GM12878 (cell line): ENCODE results near the gene SLC22A12. TPM values are rescaled to one million over a fixed set of nuclear protein-coding genes. Genes with fewer than 3 reads are reported as not detected.

Experiments
- ATAC-seq: fragments of 200-7000 bp; cut with Tn5 transposase; 3 replicates; pipeline ENCODE4 v1.9.1; 2020; ENCODE audit warnings: mild to moderate bottlenecking, moderate library complexity
- BruUV-seq: library from RNA; stranded (reverse); fragments of 400-500 nt; replicated peaks from 2 replicates; lab custom pipeline; 2021; lab: Mats Ljungman, UMichigan
- CTCF ChIA-PET: fragments of 300-600 bp; sonication (Branson Sonifier 250); formaldehyde crosslinking; extraction: SDS; loops from one replicate; lab custom pipeline; 2021; ENCODE audit warnings: inconsistent platforms; lab: Yijun Ruan, JAX
- POLR2A ChIA-PET: fragments of 350-600 bp; formaldehyde crosslinking; extraction: SDS; loops from one replicate; lab custom pipeline; 2021; ENCODE audit warnings: inconsistent platforms; lab: Charles Lee
- RAD21 ChIA-PET: fragments of 300-600 bp; sonication (Branson Sonifier 250); formaldehyde crosslinking; loops from one replicate; lab custom pipeline; 2023; ENCODE audit warnings: antibody characterized with exemption; ENCODE audit not compliant: unreplicated experiment; lab: Charles Lee
- SMC1A ChIA-PET: fragments of 300-600 bp; sonication (Branson Sonifier 250); formaldehyde crosslinking; loops from one replicate; lab custom pipeline; 2023; ENCODE audit not compliant: unreplicated experiment, uncharacterized antibody; lab: Charles Lee
- DNase-seq: peaks from one replicate; pipeline ENCODE4 v3.0.0-alpha.2; 2011; ENCODE audit warnings: low read depth, low spot score
- FAIRE-seq: peaks from 3 replicates; lab custom pipeline; 2011; peaks lifted over from hg19 to GRCh38; lab: Jason Lieb, UNC
- H2AFZ ChIP-seq: 2 replicates; pipeline ENCODE4 v1.6.0; 2011; ENCODE audit warnings: low read depth, low read length, control low read depth; ENCODE audit not compliant: control insufficient read depth
- H3K27ac ChIP-seq: 2 replicates; pipeline ENCODE4 v1.5.1; 2011; ENCODE audit warnings: control low read depth; ENCODE audit not compliant: control insufficient read depth, insufficient read depth
- H3K27me3 ChIP-seq, 2 experiments: replicated peaks in 1 of 2; 2 replicates each; pipeline versions ENCODE4 v1.6.0 to v1.6.1; 2011; ENCODE audit warnings: low read length in 1 of 2; ENCODE audit not compliant: control insufficient read depth in 2 of 2, insufficient read depth in 2 of 2
- H3K36me3 ChIP-seq, 2 experiments: 2 replicates each; pipeline ENCODE4 v1.5.1; 2011; ENCODE audit warnings: low read length in 1 of 2; ENCODE audit not compliant: control insufficient read depth in 2 of 2, insufficient read depth in 2 of 2
- H3K4me1 ChIP-seq: 2 replicates; pipeline ENCODE4 v1.6.1; 2011; ENCODE audit warnings: mild to moderate bottlenecking, low read length, moderate library complexity, mixed read lengths; ENCODE audit not compliant: control insufficient read depth, insufficient read depth
- H3K4me2 ChIP-seq: 2 replicates; pipeline ENCODE4 v1.6.0; 2011; ENCODE audit warnings: control low read depth; ENCODE audit not compliant: control insufficient read depth, insufficient read depth
- H3K4me3 ChIP-seq: fragments of 200-600 bp; sonication (generic); 2 replicates; pipeline ENCODE4 v1.5.1; 2016
- H3K79me2 ChIP-seq: 2 replicates; pipeline ENCODE4 v1.6.0; 2011; ENCODE audit warnings: low read length; ENCODE audit not compliant: control insufficient read depth, insufficient read depth
- H3K9ac ChIP-seq: 2 replicates; pipeline ENCODE4 v1.8.0; 2011; ENCODE audit warnings: low read length, control low read depth, mixed read lengths; ENCODE audit not compliant: control insufficient read depth, insufficient read depth
- H3K9me3 ChIP-seq: replicated peaks from 3 replicates; pipeline ENCODE4 v1.5.1; 2011; ENCODE audit warnings: mild to moderate bottlenecking, low read length; ENCODE audit not compliant: control insufficient read depth, insufficient read depth
- H4K20me1 ChIP-seq: 2 replicates; pipeline ENCODE4 v1.6.0; 2011; ENCODE audit not compliant: control insufficient read depth, insufficient read depth
- CHD2 ChIP-seq: IDR thresholded peaks from 2 replicates; pipeline ENCODE4 v1.6.1; 2011; ENCODE audit warnings: low read depth, low read length, improper control_type of control experiment, borderline replicate concordance
- CHD4 ChIP-seq: fragments of 200-600 bp; sonication (generic); IDR thresholded peaks from 2 replicates; pipeline ENCODE4 v1.6.1; 2016; ENCODE audit warnings: mild to moderate bottlenecking
- EED ChIP-seq: sonication (generic); IDR thresholded peaks from 2 replicates; pipeline ENCODE4 v1.6.1; 2016; ENCODE audit warnings: antibody characterized with exemption, low read depth
- HDGF ChIP-seq: fragments of 450-650 bp; IDR thresholded peaks from 2 replicates; pipeline ENCODE4 v1.6.1; 2016; ENCODE audit warnings: antibody characterized with exemption
- NFYA ChIP-seq: IDR thresholded peaks from 2 replicates; pipeline ENCODE4 v1.6.1; 2011; ENCODE audit warnings: low read depth, mild to moderate bottlenecking, low read length, improper control_type of control experiment, borderline replicate concordance
- NR2F1 ChIP-seq: fragments of 450-650 bp; conservative IDR thresholded peaks from 2 replicates; pipeline ENCODE4 v1.6.1; 2017; ENCODE audit warnings: mild to moderate bottlenecking
- NRF1 ChIP-seq: conservative IDR thresholded peaks from 2 replicates; pipeline ENCODE4 v1.6.1; 2011; ENCODE audit warnings: mild to moderate bottlenecking, low read depth, low read length, improper control_type of control experiment
- PAX8 ChIP-seq: fragments of 450-650 bp; IDR thresholded peaks from 2 replicates; pipeline ENCODE4 v1.6.1; 2017; ENCODE audit warnings: mild to moderate bottlenecking, moderate library complexity
- PML ChIP-seq: IDR thresholded peaks from 2 replicates; pipeline ENCODE4 v1.6.1; 2012; ENCODE audit warnings: low read length, inconsistent platforms
- RAD51 ChIP-seq: fragments of 450-650 bp; IDR thresholded peaks from 2 replicates; pipeline ENCODE4 v1.6.1; 2016; ENCODE audit warnings: moderate library complexity, mild to moderate bottlenecking, inconsistent platforms
- SIN3A ChIP-seq: IDR thresholded peaks from 2 replicates; pipeline ENCODE4 v1.6.1; 2012; ENCODE audit warnings: low read depth, low read length, improper control_type of control experiment
- ZBED1 ChIP-seq: IDR thresholded peaks from 2 replicates; pipeline ENCODE4 v1.6.1; 2016; ENCODE audit warnings: borderline replicate concordance
- WGBS: methylation state at CpG from one replicate; pipeline ENCODE4 v1.1.6; 2016; ENCODE audit warnings: low lambda C conversion rate; ENCODE audit not compliant: insufficient replicate concordance, insufficient coverage; ENCODE audit errors: missing lambda C conversion rate; 5-methylcytosine and 5-hydroxymethylcytosine counted together
- in situ Hi-C: fragments of 300-500 bp; cut with MboI; formaldehyde crosslinking; loops from 9 replicates; pipeline ENCODE4 v1.14.3; 2018; ENCODE audit warnings: mixed read lengths
- intact Hi-C: fragments of 100-400 bp; cut with micrococcal nuclease; formaldehyde crosslinking; loops from one replicate; pipeline ENCODE4 v1.14.2; 2022; ENCODE audit not compliant: unreplicated experiment
- polyA plus RNA-seq, 11 experiments: library from polyadenylated mRNA; depleted of rRNA in 4 of 11; unstranded in 6 of 11; stranded (reverse) in 5 of 11; fragments of >200 nt; fragmentation: Nextera tagmentation in 4 of 11; fragmentation: Illumina TruSeq in 1 of 11; extraction: Ambion mirVana in 4 of 11; extraction: Trizol in 1 of 11; gene quantifications; 1 replicate in 1 of 11; 2 replicates in 10 of 11; pipeline versions ENCODE4 v1.2.1 to v1.2.3, GENCODE V29; 2011 to 2016; ENCODE audit warnings: inconsistent platforms in 2 of 11, missing spikeins in 2 of 11, low read depth in 1 of 11
- total RNA-seq, 4 experiments: library from RNA; depleted of rRNA in 3 of 4; stranded (reverse); fragments of >200 nt in 3 of 4; fragmentation: Illumina TruSeq in 1 of 4; extraction: Trizol in 1 of 4; gene quantifications; 2 replicates each; pipeline versions ENCODE4 v1.2.1 to v1.2.3, GENCODE V29; 2013 to 2021
- TF ChIP-seq, protein P1 (sequence below): IDR thresholded peaks from 2 replicates; pipeline ENCODE4 v1.6.1; 2011; ENCODE audit warnings: low read depth, low read length, improper control_type of control experiment, borderline replicate concordance
- TF ChIP-seq, protein P2 (sequence below): fragments of 450-650 bp; IDR thresholded peaks from 2 replicates; pipeline ENCODE4 v1.6.1; 2017; ENCODE audit warnings: mild to moderate bottlenecking

The SLC22A12 gene
- total and polyA plus RNA-seq, 10 of the 15 experiments (the other 5 are each of a cell fraction or from before 2014, with no cell fraction given) = not detected

DNA sequence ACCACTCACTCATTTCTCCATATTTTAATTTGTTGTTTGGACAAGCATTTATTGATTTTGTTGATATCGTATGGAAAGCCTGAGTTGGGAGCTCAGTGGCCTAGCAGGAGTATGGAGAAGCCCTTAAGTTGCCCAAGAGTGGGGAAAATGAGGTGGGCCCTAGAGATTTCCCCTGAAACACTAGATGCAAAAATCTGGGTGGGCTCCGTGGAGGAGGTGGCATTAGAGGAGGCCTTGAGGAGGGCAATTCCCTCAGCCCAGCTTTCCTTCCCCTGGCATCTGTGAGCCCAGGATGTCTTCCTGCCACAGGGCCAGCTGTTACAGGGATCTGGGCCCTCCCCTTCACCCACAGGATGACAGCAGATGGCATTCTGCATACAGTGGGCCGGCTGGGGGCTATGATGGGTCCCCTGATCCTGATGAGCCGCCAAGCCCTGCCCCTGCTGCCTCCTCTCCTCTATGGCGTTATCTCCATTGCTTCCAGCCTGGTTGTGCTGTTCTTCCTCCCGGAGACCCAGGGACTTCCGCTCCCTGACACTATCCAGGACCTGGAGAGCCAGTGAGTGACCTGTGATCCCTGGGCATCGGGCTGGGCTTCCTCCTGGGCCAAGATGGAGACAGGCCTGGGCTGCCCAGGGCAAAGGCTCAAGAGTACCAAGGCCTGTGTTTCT lies 21.6 kb upstream of the SLC22A12 start:
- SMC1A ChIA-PET = no interaction called here
- WGBS = 21% methylated on average over 8 of the region's 8 CpGs
- Histone ChIP-seq H3K4me1 (no peaks in the 10 kb centered on the region), H3K9ac (no peak overlapping the region), H3K27ac (no peak overlapping the region), H3K9me3 (no peaks in the 10 kb centered on the region), H2AFZ (no peak overlapping the region)
- POLR2A ChIA-PET = no interaction called here
- no peak for ATAC-seq
- in situ Hi-C loops = loop anchor here (5.0 kb wide), 1 partner anchor 48 kb away; no protein-coding TSS in a partner anchor
- no peak for TF ChIP-seq CHD4
- TF ChIP-seq NRF1 = no peak
- TF ChIP-seq NFYA = no peak
- TF ChIP-seq CHD2 = no peak
- no peak for TF ChIP-seq SIN3A
- TF ChIP-seq NR2F1 = no peak
- no peak for TF ChIP-seq EED
- no peak for TF ChIP-seq ZBED1
- TF ChIP-seq, protein P1, sequence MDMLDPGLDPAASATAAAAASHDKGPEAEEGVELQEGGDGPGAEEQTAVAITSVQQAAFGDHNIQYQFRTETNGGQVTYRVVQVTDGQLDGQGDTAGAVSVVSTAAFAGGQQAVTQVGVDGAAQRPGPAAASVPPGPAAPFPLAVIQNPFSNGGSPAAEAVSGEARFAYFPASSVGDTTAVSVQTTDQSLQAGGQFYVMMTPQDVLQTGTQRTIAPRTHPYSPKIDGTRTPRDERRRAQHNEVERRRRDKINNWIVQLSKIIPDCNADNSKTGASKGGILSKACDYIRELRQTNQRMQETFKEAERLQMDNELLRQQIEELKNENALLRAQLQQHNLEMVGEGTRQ = no peak
- TF ChIP-seq PAX8 = no peak
- no peak for TF ChIP-seq RAD51
- TF ChIP-seq, protein P2, sequence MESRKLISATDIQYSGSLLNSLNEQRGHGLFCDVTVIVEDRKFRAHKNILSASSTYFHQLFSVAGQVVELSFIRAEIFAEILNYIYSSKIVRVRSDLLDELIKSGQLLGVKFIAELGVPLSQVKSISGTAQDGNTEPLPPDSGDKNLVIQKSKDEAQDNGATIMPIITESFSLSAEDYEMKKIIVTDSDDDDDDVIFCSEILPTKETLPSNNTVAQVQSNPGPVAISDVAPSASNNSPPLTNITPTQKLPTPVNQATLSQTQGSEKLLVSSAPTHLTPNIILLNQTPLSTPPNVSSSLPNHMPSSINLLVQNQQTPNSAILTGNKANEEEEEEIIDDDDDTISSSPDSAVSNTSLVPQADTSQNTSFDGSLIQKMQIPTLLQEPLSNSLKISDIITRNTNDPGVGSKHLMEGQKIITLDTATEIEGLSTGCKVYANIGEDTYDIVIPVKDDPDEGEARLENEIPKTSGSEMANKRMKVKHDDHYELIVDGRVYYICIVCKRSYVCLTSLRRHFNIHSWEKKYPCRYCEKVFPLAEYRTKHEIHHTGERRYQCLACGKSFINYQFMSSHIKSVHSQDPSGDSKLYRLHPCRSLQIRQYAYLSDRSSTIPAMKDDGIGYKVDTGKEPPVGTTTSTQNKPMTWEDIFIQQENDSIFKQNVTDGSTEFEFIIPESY = no peak
- TF ChIP-seq HDGF = no peak
- TF ChIP-seq PML = no peak
- TF ChIP-seq, all 136 proteins: peak for 0
- no peaks in the 10 kb centered on the region for H4K20me1 ChIP-seq
- H3K27me3 ChIP-seq = peaks cover 0 to 2% of the 10 kb centered on the region in 2 experiments; a peak in 2 of 4 replicates
- intact Hi-C loops = no loop called here
- RAD21 ChIA-PET = no interaction called here
- no peaks in the 10 kb centered on the region for H3K79me2 ChIP-seq
- BruUV-seq = no TSS peak
- FAIRE-seq (no peak), DNase-seq (no peak)
- H3K36me3 ChIP-seq = no peaks in the 10 kb centered on the region
- no peak overlapping the region for H3K4me3 ChIP-seq
- CTCF ChIA-PET = no interaction called here
- H3K4me2 ChIP-seq = no peak overlapping the region
